Retinal pigment epithelial cell (primary cell): ENCODE measurements around the gene NCOA3.

Experiments
- DNase-seq: peaks from one replicate; pipeline ENCODE4 v3.0.0-alpha.2; 2010; ENCODE audit warnings: low read depth
- H3K4me3 ChIP-seq: 2 replicates; pipeline ENCODE4 v1.5.1; 2011; ENCODE audit warnings: mild to moderate bottlenecking, low read length, control low read depth, moderate library complexity
- CTCF ChIP-seq: conservative IDR thresholded peaks from 2 replicates; pipeline ENCODE4 v1.5.1; 2011; ENCODE audit warnings: low read depth, low read length, control low read depth, inconsistent platforms

NCOA3 gene

GRCh38 chr20:47614703-47615309 is 113.1 kb downstream of the NCOA3 start:
- DNase-seq: no peak
- no peak overlapping the region for H3K4me3 ChIP-seq
- no peak for TF ChIP-seq CTCF

GRCh38 chr20:47618479-47618878 is 116.8 kb downstream of the NCOA3 start:
- DNase-seq: no peak

GRCh38 chr20:47620808-47621805 is 119.4 kb downstream of the NCOA3 start:
- DNase-seq: peak; percentile 39
- H3K4me3 ChIP-seq: no peak overlapping the region

More at GRCh38 chr20:47618479-47618878, 116.8 kb downstream of the NCOA3 start:
- no peak for TF ChIP-seq CTCF
- no peak overlapping the region for H3K4me3 ChIP-seq

GRCh38 chr20:47622118-47622665 is 120.5 kb downstream of the NCOA3 start:
- no peak overlapping the region for H3K4me3 ChIP-seq
- TF ChIP-seq CTCF: no peak
- no peak for DNase-seq

More at GRCh38 chr20:47620808-47621805, 119.4 kb downstream of the NCOA3 start:
- TF ChIP-seq CTCF: peak; percentile 78

- no peak overlapping the region for H3K4me3 ChIP-seq
- no peak for TF ChIP-seq CTCF
- no peak for DNase-seq
These were observed 121.5 kb downstream of the NCOA3 start for GRCh38 chr20:47623206-47623605.

GRCh38 chr20:47627540-47627939 is 125.9 kb downstream of the NCOA3 start:
- no peak for DNase-seq
- H3K4me3 ChIP-seq: no peak overlapping the region
- no peak for TF ChIP-seq CTCF
